Liver (tissue), 9 donors: ENCODE data around the gene SCAMP1. TPM values are rescaled to one million over a fixed set of nuclear protein-coding genes. Genes with fewer than 3 reads are reported as not detected.

Experiments used
- DNase-seq: peaks from one replicate; pipeline ENCODE4 v3.0.0-alpha.2; 2017; ENCODE audit warnings: low spot score
- H3K27ac ChIP-seq, 2 donors: one replicate each; pipeline ENCODE4 v1.7.0; 2013; ENCODE audit warnings: inconsistent platforms in 2 of 2, low read length in 2 of 2, control low read depth in 1 of 2, low read depth in 1 of 2, mild to moderate bottlenecking in 1 of 2
- H3K27me3 ChIP-seq, 4 donors: one replicate each; pipeline versions ENCODE4 v1.6.1 to v1.7.0; 2013; ENCODE audit warnings: low read length in 3 of 4, inconsistent platforms in 1 of 4, mild to moderate bottlenecking in 1 of 4, moderate library complexity in 1 of 4; ENCODE audit not compliant: control insufficient read depth in 4 of 4, insufficient read depth in 4 of 4
- H3K36me3 ChIP-seq, 4 donors: one replicate each; pipeline versions ENCODE4 v1.6.1 to v1.7.0; 2013; ENCODE audit warnings: low read length in 3 of 4, mild to moderate bottlenecking in 3 of 4, low read depth in 1 of 4, moderate library complexity in 1 of 4; ENCODE audit not compliant: control insufficient read depth in 4 of 4, insufficient read depth in 3 of 4
- H3K4me1 ChIP-seq, 4 donors: one replicate each; pipeline versions ENCODE4 v1.6.1 to v1.7.0; 2013; ENCODE audit warnings: low read length in 3 of 4, mild to moderate bottlenecking in 3 of 4, moderate library complexity in 1 of 4; ENCODE audit not compliant: control insufficient read depth in 4 of 4, insufficient read depth in 4 of 4
- H3K4me3 ChIP-seq, 3 donors: one replicate each; pipeline versions ENCODE4 v1.6.1 to v1.7.0; 2013; ENCODE audit warnings: low read length in 3 of 3, control low read depth in 1 of 3, low read depth in 1 of 3, mild to moderate bottlenecking in 1 of 3
- H3K9ac ChIP-seq, 2 donors: one replicate each; pipeline ENCODE4 v1.7.0; 2013; ENCODE audit warnings: low read length in 2 of 2, mild to moderate bottlenecking in 2 of 2, moderate library complexity in 2 of 2, control low read depth in 1 of 2, low read depth in 1 of 2
- H3K9me3 ChIP-seq, 4 donors: one replicate each; pipeline versions ENCODE4 v1.6.1 to v1.7.0; 2013; ENCODE audit warnings: low read length in 3 of 4; ENCODE audit not compliant: control insufficient read depth in 4 of 4
- EGR1 ChIP-seq, 2 donors: IDR thresholded peaks; 2 replicates each; pipeline ENCODE4 v1.6.1; 2016 to 2018; ENCODE audit warnings: antibody characterized with exemption in 2 of 2, low read depth in 2 of 2
- FOXA1 ChIP-seq: IDR thresholded peaks from 2 replicates; pipeline ENCODE4 v1.6.1; 2016; ENCODE audit warnings: antibody characterized with exemption
- FOXA2 ChIP-seq: IDR thresholded peaks from 2 replicates; pipeline ENCODE4 v1.6.1; 2016; ENCODE audit warnings: antibody characterized with exemption
- GABPA ChIP-seq, 2 donors: IDR thresholded peaks in 1 of 2; conservative IDR thresholded peaks in 1 of 2; 2 replicates each; pipeline ENCODE4 v1.6.1; 2016; ENCODE audit warnings: antibody characterized with exemption in 2 of 2, mild to moderate bottlenecking in 1 of 2, moderate library complexity in 1 of 2
- HNF4A ChIP-seq, 2 donors: conservative IDR thresholded peaks; 2 replicates each; pipeline ENCODE4 v1.6.1; 2016; ENCODE audit warnings: antibody characterized with exemption in 2 of 2, mild to moderate bottlenecking in 2 of 2
- HNF4G ChIP-seq: IDR thresholded peaks from 2 replicates; pipeline ENCODE4 v1.6.1; 2016; ENCODE audit warnings: antibody characterized with exemption
- JUND ChIP-seq, 2 donors: IDR thresholded peaks; 2 replicates each; pipeline ENCODE4 v1.6.1; 2016; ENCODE audit warnings: antibody characterized with exemption in 2 of 2
- NR2F2 ChIP-seq: IDR thresholded peaks from 2 replicates; pipeline ENCODE4 v1.6.1; 2016; ENCODE audit warnings: antibody characterized with exemption
- RAD21 ChIP-seq, 2 donors: IDR thresholded peaks; 2 replicates each; pipeline ENCODE4 v1.6.1; 2016; ENCODE audit warnings: antibody characterized with exemption in 2 of 2, mild to moderate bottlenecking in 2 of 2
- RXRA ChIP-seq, 2 donors: IDR thresholded peaks; 2 replicates each; pipeline ENCODE4 v1.6.1; 2017 to 2018; ENCODE audit warnings: antibody characterized with exemption in 2 of 2, mild to moderate bottlenecking in 1 of 2
- SP1 ChIP-seq: IDR thresholded peaks from 2 replicates; pipeline ENCODE4 v1.6.1; 2018; ENCODE audit warnings: antibody characterized with exemption, mild to moderate bottlenecking
- YY1 ChIP-seq: IDR thresholded peaks from 2 replicates; pipeline ENCODE4 v1.6.1; 2016; ENCODE audit warnings: antibody characterized with exemption, mild to moderate bottlenecking
- WGBS: extraction: QIAGEN DNeasy Blood & Tissue Kit; methylation state at CpG from one replicate; pipeline ENCODE4 v1.1.7; 2013; 5-methylcytosine and 5-hydroxymethylcytosine counted together
- polyA plus RNA-seq, 2 donors: library from polyadenylated mRNA; stranded (reverse) in 1 of 2; unstranded in 1 of 2; fragments of 200-250 nt in 1 of 2; fragments of >200 nt in 1 of 2; fragmentation: Nextera tagmentation in 1 of 2; extraction: Ambion mirVana in 1 of 2; gene quantifications; one replicate each; pipeline versions ENCODE4 v1.2.1 to v1.2.3, GENCODE V29; 2013 to 2015
- total RNA-seq, 2 donors: library from RNA; depleted of rRNA; stranded (reverse); fragments of >200 nt; gene quantifications; one replicate each; pipeline ENCODE4 v1.2.3, GENCODE V29; 2014
- TF ChIP-seq, protein P1 (sequence below): IDR thresholded peaks from 2 replicates; pipeline ENCODE4 v1.6.1; 2016; ENCODE audit warnings: antibody characterized with exemption
- TF ChIP-seq, protein P2 (sequence below): IDR thresholded peaks from 2 replicates; pipeline ENCODE4 v1.6.1; 2016; ENCODE audit warnings: antibody characterized with exemption
- TF ChIP-seq, protein P3 (sequence below): IDR thresholded peaks from 2 replicates; pipeline ENCODE4 v1.6.1; 2016; ENCODE audit warnings: antibody characterized with exemption
- TF ChIP-seq, protein P4 (sequence below): IDR thresholded peaks from 2 replicates; pipeline ENCODE4 v1.6.1; 2016; ENCODE audit warnings: antibody characterized with exemption, mild to moderate bottlenecking
- TF ChIP-seq, protein P5 (sequence below): fragments of 150-350 bp; IDR thresholded peaks from 2 replicates; pipeline ENCODE4 v1.5.1; 2017; ENCODE audit warnings: improper control_type of control experiment, low read depth, low read length; ENCODE audit not compliant: missing input control
- donor health status: healthy.
- donor health status: healthy.
- donor health status: healthy.
- donor health status: healthy.
- donor health status: healthy.

The SCAMP1 gene
- total and polyA plus RNA-seq, 4 donors, result 5.9 to 15.0 (median 9.0) TPM

DNA sequence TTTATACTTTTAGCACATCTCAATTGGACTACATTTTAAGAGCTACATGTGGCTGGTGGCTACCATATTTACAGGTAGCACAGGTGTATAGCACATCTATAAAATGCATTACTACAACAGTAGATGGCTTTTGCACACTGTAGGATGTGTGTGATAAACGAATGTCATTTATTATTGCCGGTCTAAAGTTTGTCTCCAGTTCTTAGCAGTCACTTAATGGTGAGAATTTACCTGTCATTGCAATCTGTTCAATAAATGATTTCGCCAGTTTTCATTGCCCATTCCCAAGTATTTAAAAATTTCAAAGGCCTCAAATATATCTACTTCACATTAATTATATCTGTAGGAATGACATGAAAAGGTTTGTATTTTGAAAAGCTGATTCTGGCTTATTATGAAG, 15.9 kb downstream of the SCAMP1 start:
- H3K9me3 ChIP-seq, result no peaks in the 10 kb centered on the region
- no peak for DNase-seq
- TF ChIP-seq, protein P1, sequence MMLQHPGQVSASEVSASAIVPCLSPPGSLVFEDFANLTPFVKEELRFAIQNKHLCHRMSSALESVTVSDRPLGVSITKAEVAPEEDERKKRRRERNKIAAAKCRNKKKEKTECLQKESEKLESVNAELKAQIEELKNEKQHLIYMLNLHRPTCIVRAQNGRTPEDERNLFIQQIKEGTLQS, result no peak
- TF ChIP-seq, protein P2, sequence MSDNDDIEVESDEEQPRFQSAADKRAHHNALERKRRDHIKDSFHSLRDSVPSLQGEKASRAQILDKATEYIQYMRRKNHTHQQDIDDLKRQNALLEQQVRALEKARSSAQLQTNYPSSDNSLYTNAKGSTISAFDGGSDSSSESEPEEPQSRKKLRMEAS, result no peak
- TF ChIP-seq HNF4A (conservative IDR thresholded peaks at IDR 0.05) (no peak), NR2F2 (no peak), GABPA (IDR thresholded peaks at IDR 0.05 in 1 of 2, conservative IDR thresholded peaks at IDR 0.05 in 1 of 2) (no peak), RAD21 (IDR thresholded peaks at IDR 0.05) (no peak), HNF4G (no peak), FOXA2 (no peak), JUND (IDR thresholded peaks at IDR 0.05) (no peak), YY1 (no peak)
- no peaks in the 10 kb centered on the region for H3K4me1 ChIP-seq
- no peaks in the 10 kb centered on the region for H3K36me3 ChIP-seq
- no peak overlapping the region for H3K27ac ChIP-seq
- 97% methylated on average over 3 of the region's 3 CpGs for WGBS
- no peak overlapping the region for H3K9ac ChIP-seq
- H3K4me3 ChIP-seq, result no peak overlapping the region
- H3K27me3 ChIP-seq, result no peaks in the 10 kb centered on the region

DNA sequence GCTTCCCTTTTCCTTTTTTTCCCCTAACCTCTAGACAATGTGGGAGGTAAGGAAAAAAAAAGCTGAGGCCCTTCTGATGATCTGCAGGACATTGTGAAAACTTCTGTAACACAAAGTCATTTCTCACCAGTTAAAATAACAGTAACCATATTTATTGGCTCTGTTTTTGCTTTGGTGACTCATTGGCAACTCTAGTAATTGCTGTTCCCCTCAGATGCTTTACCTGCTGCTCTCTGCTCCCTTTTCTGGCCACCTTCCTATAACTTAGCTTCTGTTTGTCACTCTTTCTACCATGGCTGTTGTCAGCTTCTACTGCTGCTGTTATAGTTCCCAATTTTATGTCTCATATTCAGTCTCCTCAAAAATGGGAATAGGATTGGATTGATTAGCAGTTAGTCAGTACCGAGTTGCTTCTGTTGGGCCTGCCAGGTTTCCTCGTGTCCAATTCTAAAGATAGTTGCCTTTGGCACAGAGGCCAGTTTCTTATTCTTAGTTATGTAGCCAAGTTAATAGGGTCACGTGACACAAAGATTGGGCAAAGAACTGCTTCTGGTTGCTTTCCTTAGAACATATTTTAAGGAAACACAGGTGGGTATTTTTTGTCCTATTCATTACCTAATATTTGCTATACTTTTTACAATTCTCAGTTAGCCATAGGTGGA, 16.8 kb downstream of the SCAMP1 start:
- TF ChIP-seq FOXA1 (no peak), FOXA2 (no peak), RAD21 (IDR thresholded peaks at IDR 0.05) (no peak), YY1 (no peak), HNF4A (conservative IDR thresholded peaks at IDR 0.05) (no peak), HNF4G (no peak), JUND (IDR thresholded peaks at IDR 0.05) (no peak), SP1 (no peak), GABPA (IDR thresholded peaks at IDR 0.05 in 1 of 2, conservative IDR thresholded peaks at IDR 0.05 in 1 of 2) (no peak), RXRA (IDR thresholded peaks at IDR 0.05) (no peak), NR2F2 (no peak), EGR1 (IDR thresholded peaks at IDR 0.05; ENCODE audit: low read depth in 2 of 2) (no peak)
- TF ChIP-seq, protein P2, result no peak
- TF ChIP-seq, protein P3, sequence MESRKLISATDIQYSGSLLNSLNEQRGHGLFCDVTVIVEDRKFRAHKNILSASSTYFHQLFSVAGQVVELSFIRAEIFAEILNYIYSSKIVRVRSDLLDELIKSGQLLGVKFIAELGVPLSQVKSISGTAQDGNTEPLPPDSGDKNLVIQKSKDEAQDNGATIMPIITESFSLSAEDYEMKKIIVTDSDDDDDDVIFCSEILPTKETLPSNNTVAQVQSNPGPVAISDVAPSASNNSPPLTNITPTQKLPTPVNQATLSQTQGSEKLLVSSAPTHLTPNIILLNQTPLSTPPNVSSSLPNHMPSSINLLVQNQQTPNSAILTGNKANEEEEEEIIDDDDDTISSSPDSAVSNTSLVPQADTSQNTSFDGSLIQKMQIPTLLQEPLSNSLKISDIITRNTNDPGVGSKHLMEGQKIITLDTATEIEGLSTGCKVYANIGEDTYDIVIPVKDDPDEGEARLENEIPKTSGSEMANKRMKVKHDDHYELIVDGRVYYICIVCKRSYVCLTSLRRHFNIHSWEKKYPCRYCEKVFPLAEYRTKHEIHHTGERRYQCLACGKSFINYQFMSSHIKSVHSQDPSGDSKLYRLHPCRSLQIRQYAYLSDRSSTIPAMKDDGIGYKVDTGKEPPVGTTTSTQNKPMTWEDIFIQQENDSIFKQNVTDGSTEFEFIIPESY, result no peak
- TF ChIP-seq, protein P1, result no peak
- TF ChIP-seq, protein P4, sequence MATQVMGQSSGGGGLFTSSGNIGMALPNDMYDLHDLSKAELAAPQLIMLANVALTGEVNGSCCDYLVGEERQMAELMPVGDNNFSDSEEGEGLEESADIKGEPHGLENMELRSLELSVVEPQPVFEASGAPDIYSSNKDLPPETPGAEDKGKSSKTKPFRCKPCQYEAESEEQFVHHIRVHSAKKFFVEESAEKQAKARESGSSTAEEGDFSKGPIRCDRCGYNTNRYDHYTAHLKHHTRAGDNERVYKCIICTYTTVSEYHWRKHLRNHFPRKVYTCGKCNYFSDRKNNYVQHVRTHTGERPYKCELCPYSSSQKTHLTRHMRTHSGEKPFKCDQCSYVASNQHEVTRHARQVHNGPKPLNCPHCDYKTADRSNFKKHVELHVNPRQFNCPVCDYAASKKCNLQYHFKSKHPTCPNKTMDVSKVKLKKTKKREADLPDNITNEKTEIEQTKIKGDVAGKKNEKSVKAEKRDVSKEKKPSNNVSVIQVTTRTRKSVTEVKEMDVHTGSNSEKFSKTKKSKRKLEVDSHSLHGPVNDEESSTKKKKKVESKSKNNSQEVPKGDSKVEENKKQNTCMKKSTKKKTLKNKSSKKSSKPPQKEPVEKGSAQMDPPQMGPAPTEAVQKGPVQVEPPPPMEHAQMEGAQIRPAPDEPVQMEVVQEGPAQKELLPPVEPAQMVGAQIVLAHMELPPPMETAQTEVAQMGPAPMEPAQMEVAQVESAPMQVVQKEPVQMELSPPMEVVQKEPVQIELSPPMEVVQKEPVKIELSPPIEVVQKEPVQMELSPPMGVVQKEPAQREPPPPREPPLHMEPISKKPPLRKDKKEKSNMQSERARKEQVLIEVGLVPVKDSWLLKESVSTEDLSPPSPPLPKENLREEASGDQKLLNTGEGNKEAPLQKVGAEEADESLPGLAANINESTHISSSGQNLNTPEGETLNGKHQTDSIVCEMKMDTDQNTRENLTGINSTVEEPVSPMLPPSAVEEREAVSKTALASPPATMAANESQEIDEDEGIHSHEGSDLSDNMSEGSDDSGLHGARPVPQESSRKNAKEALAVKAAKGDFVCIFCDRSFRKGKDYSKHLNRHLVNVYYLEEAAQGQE, result no peak
- TF ChIP-seq, protein P5, sequence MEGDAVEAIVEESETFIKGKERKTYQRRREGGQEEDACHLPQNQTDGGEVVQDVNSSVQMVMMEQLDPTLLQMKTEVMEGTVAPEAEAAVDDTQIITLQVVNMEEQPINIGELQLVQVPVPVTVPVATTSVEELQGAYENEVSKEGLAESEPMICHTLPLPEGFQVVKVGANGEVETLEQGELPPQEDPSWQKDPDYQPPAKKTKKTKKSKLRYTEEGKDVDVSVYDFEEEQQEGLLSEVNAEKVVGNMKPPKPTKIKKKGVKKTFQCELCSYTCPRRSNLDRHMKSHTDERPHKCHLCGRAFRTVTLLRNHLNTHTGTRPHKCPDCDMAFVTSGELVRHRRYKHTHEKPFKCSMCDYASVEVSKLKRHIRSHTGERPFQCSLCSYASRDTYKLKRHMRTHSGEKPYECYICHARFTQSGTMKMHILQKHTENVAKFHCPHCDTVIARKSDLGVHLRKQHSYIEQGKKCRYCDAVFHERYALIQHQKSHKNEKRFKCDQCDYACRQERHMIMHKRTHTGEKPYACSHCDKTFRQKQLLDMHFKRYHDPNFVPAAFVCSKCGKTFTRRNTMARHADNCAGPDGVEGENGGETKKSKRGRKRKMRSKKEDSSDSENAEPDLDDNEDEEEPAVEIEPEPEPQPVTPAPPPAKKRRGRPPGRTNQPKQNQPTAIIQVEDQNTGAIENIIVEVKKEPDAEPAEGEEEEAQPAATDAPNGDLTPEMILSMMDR, result no peak
- WGBS, result 56% methylated on average over 3 of the region's 3 CpGs
- Histone ChIP-seq H3K9me3 (no peaks in the 10 kb centered on the region), H3K4me3 (no peak overlapping the region), H3K27ac (no peak overlapping the region), H3K36me3 (no peaks in the 10 kb centered on the region), H3K4me1 (no peaks in the 10 kb centered on the region), H3K27me3 (no peaks in the 10 kb centered on the region), H3K9ac (no peak overlapping the region)
- no peak for DNase-seq
